GM18873 (cell line): Measurements from ENCODE around the gene PIK3R5.

ENCODE experiments used
- ATAC-seq: cut with Tn5 transposase; IDR thresholded peaks from one replicate; pipeline ENCODE4 v1.9.1; 2021; ENCODE audit warnings: mild to moderate bottlenecking, moderate library complexity, moderate number of reproducible peaks; ENCODE audit not compliant: unreplicated experiment, low FRiP score

Gene PIK3R5

GRCh38 chr17:8883353-8883752 is 82.2 kb downstream of the PIK3R5 start:
- no peak for ATAC-seq

- no peak for ATAC-seq
These were observed 83.9 kb downstream of the PIK3R5 start for GRCh38 chr17:8881606-8882005.

GRCh38 chr17:8880466-8880865 is 85.0 kb downstream of the PIK3R5 start:
- ATAC-seq = no peak

GRCh38 chr17:8879410-8879809 is 86.1 kb downstream of the PIK3R5 start:
- ATAC-seq = no peak

- ATAC-seq = no peak
These were observed 87.5 kb downstream of the PIK3R5 start for GRCh38 chr17:8877984-8878383.

- ATAC-seq = no peak
These were observed 89.5 kb downstream of the PIK3R5 start for GRCh38 chr17:8875957-8876356.

- no peak for ATAC-seq
These were observed 90.1 kb downstream of the PIK3R5 start for GRCh38 chr17:8875436-8875835.

- ATAC-seq = no peak
These were observed 91.4 kb downstream of the PIK3R5 start for GRCh38 chr17:8873801-8874715.

- ATAC-seq = no peak
These were observed 92.6 kb downstream of the PIK3R5 start for GRCh38 chr17:8872705-8873435.

- no peak for ATAC-seq
These were observed 93.3 kb downstream of the PIK3R5 start for GRCh38 chr17:8872036-8872704.

- ATAC-seq = no peak
These were observed 94.4 kb downstream of the PIK3R5 start for GRCh38 chr17:8871081-8871581.

- no peak for ATAC-seq
These were observed 95.0 kb downstream of the PIK3R5 start for GRCh38 chr17:8870406-8871040.

GRCh38 chr17:8869114-8869815 is 96.2 kb downstream of the PIK3R5 start:
- ATAC-seq = no peak

GRCh38 chr17:8868529-8868951 is 97.0 kb downstream of the PIK3R5 start:
- no peak for ATAC-seq

GRCh38 chr17:8868092-8868491 is 97.4 kb downstream of the PIK3R5 start:
- no peak for ATAC-seq

GRCh38 chr17:8867361-8867981 is 98.0 kb downstream of the PIK3R5 start, which contains the start of gene PIK3R6:
TSS of gene PIK3R6 (minus strand) at chr17:8867674. CDS start at chr17:8849794, 17,880 bp downstream.
- no peak for ATAC-seq

- ATAC-seq = no peak
These were observed 99.7 kb downstream of the PIK3R5 start for GRCh38 chr17:8865811-8866210.

- no peak for ATAC-seq
These were observed 100.1 kb downstream of the PIK3R5 start for GRCh38 chr17:8865385-8865784.
